ENCODE measurements around the gene LPAR3.

LPAR3 gene

GRCh38 chr1:84856726-84857270 lies 36.2 kb downstream of the LPAR3 start:
- H3K27ac ChIP-seq (ENCODE audit: low read depth, low read length) = no peak overlapping the region

GRCh38 chr1:84855691-84856630 lies 37.0 kb downstream of the LPAR3 start:
- peaks cover 33% of the 10 kb centered on the region for H3K4me1 ChIP-seq (ENCODE audit: control insufficient read depth, insufficient read depth, low read length, unreplicated experiment)
- H3K27ac ChIP-seq (ENCODE audit: low read depth, low read length) = no peak overlapping the region

More at GRCh38 chr1:84856726-84857270, 36.2 kb downstream of the LPAR3 start:
- Histone ChIP-seq H3K4me1 (ENCODE audit: control insufficient read depth, insufficient read depth, low read length, unreplicated experiment) (peaks cover 25% of the 10 kb centered on the region), H2AFZ (ENCODE audit: low read length, unreplicated experiment) (no peak overlapping the region), H3K36me3 (ENCODE audit: insufficient read depth, low read length) (no peaks in the 10 kb centered on the region), H3K4me3 (ENCODE audit: low read depth, low read length) (no peak overlapping the region), H3K79me2 (ENCODE audit: control insufficient read depth, insufficient read depth, low read length, unreplicated experiment) (no peaks in the 10 kb centered on the region), H3K27me3 (ENCODE audit: insufficient read depth, low read length) (no peaks in the 10 kb centered on the region)

GRCh38 chr1:84855168-84855567 lies 37.8 kb downstream of the LPAR3 start:
- Histone ChIP-seq H3K27ac (ENCODE audit: low read depth, low read length) (peak overlapping the region; percentile 91), H3K27me3 (ENCODE audit: insufficient read depth, low read length) (no peaks in the 10 kb centered on the region), H3K4me3 (ENCODE audit: low read depth, low read length) (no peak overlapping the region), H3K4me1 (ENCODE audit: control insufficient read depth, insufficient read depth, low read length, unreplicated experiment) (peaks cover 34% of the 10 kb centered on the region), H3K79me2 (ENCODE audit: control insufficient read depth, insufficient read depth, low read length, unreplicated experiment) (no peaks in the 10 kb centered on the region), H2AFZ (ENCODE audit: low read length, unreplicated experiment) (no peak overlapping the region), H3K36me3 (ENCODE audit: insufficient read depth, low read length) (no peaks in the 10 kb centered on the region)

More at GRCh38 chr1:84855691-84856630, 37.0 kb downstream of the LPAR3 start:
- H3K79me2 ChIP-seq (ENCODE audit: control insufficient read depth, insufficient read depth, low read length, unreplicated experiment) = no peaks in the 10 kb centered on the region
- H2AFZ ChIP-seq (ENCODE audit: low read length, unreplicated experiment) = no peak overlapping the region
- no peaks in the 10 kb centered on the region for H3K36me3 ChIP-seq (ENCODE audit: insufficient read depth, low read length)
- H3K4me3 ChIP-seq (ENCODE audit: low read depth, low read length) = no peak overlapping the region
- H3K27me3 ChIP-seq (ENCODE audit: insufficient read depth, low read length) = no peaks in the 10 kb centered on the region

- no peaks in the 10 kb centered on the region for H3K79me2 ChIP-seq (ENCODE audit: control insufficient read depth, insufficient read depth, low read length, unreplicated experiment)
- peak overlapping the region; percentile 11 for H2AFZ ChIP-seq (ENCODE audit: low read length, unreplicated experiment)
- H3K27ac ChIP-seq (ENCODE audit: low read depth, low read length) = peak overlapping the region; percentile 91
- H3K27me3 ChIP-seq (ENCODE audit: insufficient read depth, low read length) = no peaks in the 10 kb centered on the region
- H3K4me1 ChIP-seq (ENCODE audit: control insufficient read depth, insufficient read depth, low read length, unreplicated experiment) = peaks cover 34% of the 10 kb centered on the region
- H3K36me3 ChIP-seq (ENCODE audit: insufficient read depth, low read length) = no peaks in the 10 kb centered on the region
- no peak overlapping the region for H3K4me3 ChIP-seq (ENCODE audit: low read depth, low read length)
Observed at GRCh38 chr1:84853741-84854721, 39.0 kb downstream of the LPAR3 start.

- Histone ChIP-seq H3K79me2 (ENCODE audit: control insufficient read depth, insufficient read depth, low read length, unreplicated experiment) (no peaks in the 10 kb centered on the region), H3K27me3 (ENCODE audit: insufficient read depth, low read length) (no peaks in the 10 kb centered on the region), H3K4me1 (ENCODE audit: control insufficient read depth, insufficient read depth, low read length, unreplicated experiment) (peaks cover 44% of the 10 kb centered on the region), H3K27ac (ENCODE audit: low read depth, low read length) (peak overlapping the region; percentile 61), H3K36me3 (ENCODE audit: insufficient read depth, low read length) (no peaks in the 10 kb centered on the region), H2AFZ (ENCODE audit: low read length, unreplicated experiment) (no peak overlapping the region), H3K4me3 (ENCODE audit: low read depth, low read length) (no peak overlapping the region)
Observed at GRCh38 chr1:84851839-84852238, 41.2 kb downstream of the LPAR3 start.

- Histone ChIP-seq H3K4me3 (ENCODE audit: low read depth, low read length) (no peak overlapping the region), H3K4me1 (ENCODE audit: control insufficient read depth, insufficient read depth, low read length, unreplicated experiment) (peaks cover 37% of the 10 kb centered on the region), H3K79me2 (ENCODE audit: control insufficient read depth, insufficient read depth, low read length, unreplicated experiment) (no peaks in the 10 kb centered on the region), H3K36me3 (ENCODE audit: insufficient read depth, low read length) (no peaks in the 10 kb centered on the region), H3K27me3 (ENCODE audit: insufficient read depth, low read length) (no peaks in the 10 kb centered on the region), H3K27ac (ENCODE audit: low read depth, low read length) (no peak overlapping the region), H2AFZ (ENCODE audit: low read length, unreplicated experiment) (no peak overlapping the region)
Observed at GRCh38 chr1:84849357-84849975, 43.5 kb downstream of the LPAR3 start.

- no peaks in the 10 kb centered on the region for H3K36me3 ChIP-seq (ENCODE audit: insufficient read depth, low read length)
- H3K79me2 ChIP-seq (ENCODE audit: control insufficient read depth, insufficient read depth, low read length, unreplicated experiment) = no peaks in the 10 kb centered on the region
- H3K27me3 ChIP-seq (ENCODE audit: insufficient read depth, low read length) = no peaks in the 10 kb centered on the region
- H2AFZ ChIP-seq (ENCODE audit: low read length, unreplicated experiment) = no peak overlapping the region
- no peak overlapping the region for H3K4me3 ChIP-seq (ENCODE audit: low read depth, low read length)
- peak overlapping the region; percentile 24 for H3K27ac ChIP-seq (ENCODE audit: low read depth, low read length)
- peaks cover 29% of the 10 kb centered on the region for H3K4me1 ChIP-seq (ENCODE audit: control insufficient read depth, insufficient read depth, low read length, unreplicated experiment)
Observed at GRCh38 chr1:84847253-84848250, 45.5 kb downstream of the LPAR3 start.

GRCh38 chr1:84846387-84846786 lies 46.6 kb downstream of the LPAR3 start:
- Histone ChIP-seq H3K27me3 (ENCODE audit: insufficient read depth, low read length) (no peaks in the 10 kb centered on the region), H3K36me3 (ENCODE audit: insufficient read depth, low read length) (no peaks in the 10 kb centered on the region), H3K79me2 (ENCODE audit: control insufficient read depth, insufficient read depth, low read length, unreplicated experiment) (no peaks in the 10 kb centered on the region), H3K27ac (ENCODE audit: low read depth, low read length) (no peak overlapping the region), H2AFZ (ENCODE audit: low read length, unreplicated experiment) (no peak overlapping the region), H3K4me1 (ENCODE audit: control insufficient read depth, insufficient read depth, low read length, unreplicated experiment) (peaks cover 21% of the 10 kb centered on the region), H3K4me3 (ENCODE audit: low read depth, low read length) (no peak overlapping the region)

- Histone ChIP-seq H3K79me2 (ENCODE audit: control insufficient read depth, insufficient read depth, low read length, unreplicated experiment) (no peaks in the 10 kb centered on the region), H3K36me3 (ENCODE audit: insufficient read depth, low read length) (no peaks in the 10 kb centered on the region), H3K4me3 (ENCODE audit: low read depth, low read length) (no peak overlapping the region), H2AFZ (ENCODE audit: low read length, unreplicated experiment) (no peak overlapping the region), H3K27ac (ENCODE audit: low read depth, low read length) (no peak overlapping the region), H3K4me1 (ENCODE audit: control insufficient read depth, insufficient read depth, low read length, unreplicated experiment) (peaks cover 16% of the 10 kb centered on the region), H3K27me3 (ENCODE audit: insufficient read depth, low read length) (no peaks in the 10 kb centered on the region)
Observed at GRCh38 chr1:84845357-84845756, 47.6 kb downstream of the LPAR3 start.

Measured in ACC112 (cell line).